ENCODE measurements around the gene CRYBB3.

DNA sequence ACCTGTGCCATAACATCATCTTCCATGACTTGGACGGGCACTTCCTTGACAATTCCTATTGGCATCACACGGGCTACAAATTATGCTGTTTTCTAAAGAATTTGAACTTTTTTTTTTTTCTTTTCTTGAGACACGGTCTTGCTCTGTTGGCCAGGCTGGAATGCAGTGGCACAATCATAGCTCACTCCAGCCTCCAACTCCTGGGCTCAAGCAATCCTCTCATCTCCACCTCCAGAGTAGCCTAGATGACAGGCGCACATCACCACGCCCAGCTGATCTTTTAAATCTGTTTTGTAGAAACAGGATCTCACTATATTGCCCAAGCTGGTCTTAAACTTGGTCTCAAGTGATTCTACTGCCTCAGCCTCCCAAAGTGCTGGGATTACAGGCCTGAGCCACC is 3.3 kb upstream of the CRYBB3 start:
- TF ChIP-seq CTCF (IDR thresholded peaks at IDR 0.05; ENCODE audit: low read depth, low read length): no peak
- no peak for TF ChIP-seq EZH2phosphoT487 (IDR thresholded peaks at IDR 0.05; ENCODE audit: low read depth)

Measured in OCI-LY3 (cell line).